GM19238 (cell line): ENCODE measurements around the gene NUP205.

ENCODE experiments used
- DNase-seq: peaks from one replicate; pipeline ENCODE4 v3.0.0; 2011; ENCODE audit warnings: low spot score; ENCODE audit not compliant: insufficient read length

The NUP205 gene

GRCh38 chr7:135557455-135558336 lies at the start of gene NUP205:
Gene NUP205 (plus strand): TSS chr7:135557917. CDS start chr7:135557945, 28 bp downstream.
- DNase-seq: peak; percentile 48

GRCh38 chr7:135508883-135509588 lies 48.7 kb upstream of the NUP205 start:
- DNase-seq: peak; percentile 10

GRCh38 chr7:135509589-135509838 lies 48.2 kb upstream of the NUP205 start:
- DNase-seq: no peak

- DNase-seq: peak; percentile 87
These were observed 47.7 kb upstream of the NUP205 start, which contains the start of gene CNOT4 for GRCh38 chr7:135509839-135510591. Gene CNOT4 (minus strand): TSS chr7:135510102. CDS start chr7:135438331, 71,771 bp downstream.

GRCh38 chr7:135510592-135511183 lies 47.0 kb upstream of the NUP205 start:
- no peak for DNase-seq

GRCh38 chr7:135512135-135512887 lies 45.4 kb upstream of the NUP205 start:
- peak; percentile 19 for DNase-seq

- no peak for DNase-seq
These were observed 42.9 kb upstream of the NUP205 start for GRCh38 chr7:135514856-135515255.

- no peak for DNase-seq
These were observed 40.7 kb upstream of the NUP205 start for GRCh38 chr7:135517060-135517459.

- DNase-seq: no peak
These were observed 39.0 kb upstream of the NUP205 start for GRCh38 chr7:135518748-135519147.

GRCh38 chr7:135519233-135519688 lies 38.5 kb upstream of the NUP205 start:
- no peak for DNase-seq

GRCh38 chr7:135519871-135520270 lies 37.8 kb upstream of the NUP205 start:
- DNase-seq: no peak

GRCh38 chr7:135522509-135522908 lies 35.2 kb upstream of the NUP205 start:
- no peak for DNase-seq

- no peak for DNase-seq
These were observed 34.6 kb upstream of the NUP205 start for GRCh38 chr7:135523146-135523545.

GRCh38 chr7:135525426-135525825 lies 32.3 kb upstream of the NUP205 start:
- no peak for DNase-seq

GRCh38 chr7:135527025-135527424 lies 30.7 kb upstream of the NUP205 start:
- DNase-seq: no peak

GRCh38 chr7:135536150-135536549 lies 21.6 kb upstream of the NUP205 start:
- no peak for DNase-seq

GRCh38 chr7:135537453-135537852 lies 20.3 kb upstream of the NUP205 start:
- no peak for DNase-seq

- DNase-seq: no peak
These were observed 19.8 kb upstream of the NUP205 start for GRCh38 chr7:135537905-135538304.

GRCh38 chr7:135538376-135538775 lies 19.3 kb upstream of the NUP205 start:
- no peak for DNase-seq

- no peak for DNase-seq
These were observed 18.1 kb upstream of the NUP205 start for GRCh38 chr7:135539629-135540028.

- no peak for DNase-seq
These were observed 16.7 kb upstream of the NUP205 start for GRCh38 chr7:135541029-135541428.
